ENCODE measurements around the gene DLGAP5.

The DLGAP5 gene

GRCh38 chr14:55120571-55121495 lies 70.6 kb downstream of the DLGAP5 start:
- no peak overlapping the region for H3K4me3 ChIP-seq (replicated peaks; ENCODE audit: low read depth, low read length)
- no peaks in the 10 kb centered on the region for H3K36me3 ChIP-seq (ENCODE audit: control insufficient read depth, insufficient read depth, low read length)
- no peaks in the 10 kb centered on the region for H3K27me3 ChIP-seq (replicated peaks; ENCODE audit: control insufficient read depth, insufficient read depth, low read length)
- no peak for DNase-seq (ENCODE audit: extremely low read depth, insufficient read length)
- TF ChIP-seq CTCF (IDR thresholded peaks at IDR 0.05; ENCODE audit: insufficient read depth, low read length, poor library complexity, severe bottlenecking): no peak

GRCh38 chr14:55118761-55119160 lies 72.6 kb downstream of the DLGAP5 start:
- H3K36me3 ChIP-seq (ENCODE audit: control insufficient read depth, insufficient read depth, low read length): no peaks in the 10 kb centered on the region
- no peak for TF ChIP-seq CTCF (IDR thresholded peaks at IDR 0.05; ENCODE audit: insufficient read depth, low read length, poor library complexity, severe bottlenecking)
- H3K27me3 ChIP-seq (replicated peaks; ENCODE audit: control insufficient read depth, insufficient read depth, low read length): no peaks in the 10 kb centered on the region
- DNase-seq (ENCODE audit: extremely low read depth, insufficient read length): no peak
- no peak overlapping the region for H3K4me3 ChIP-seq (replicated peaks; ENCODE audit: low read depth, low read length)

GRCh38 chr14:55117803-55118441 lies 73.5 kb downstream of the DLGAP5 start:
- H3K27me3 ChIP-seq (replicated peaks; ENCODE audit: control insufficient read depth, insufficient read depth, low read length): no peaks in the 10 kb centered on the region
- no peak for TF ChIP-seq CTCF (IDR thresholded peaks at IDR 0.05; ENCODE audit: insufficient read depth, low read length, poor library complexity, severe bottlenecking)
- no peaks in the 10 kb centered on the region for H3K36me3 ChIP-seq (ENCODE audit: control insufficient read depth, insufficient read depth, low read length)
- H3K4me3 ChIP-seq (replicated peaks; ENCODE audit: low read depth, low read length): no peak overlapping the region
- no peak for DNase-seq (ENCODE audit: extremely low read depth, insufficient read length)

- Histone ChIP-seq H3K27me3 (replicated peaks; ENCODE audit: control insufficient read depth, insufficient read depth, low read length) (no peaks in the 10 kb centered on the region), H3K36me3 (ENCODE audit: control insufficient read depth, insufficient read depth, low read length) (no peaks in the 10 kb centered on the region), H3K4me3 (replicated peaks; ENCODE audit: low read depth, low read length) (no peak overlapping the region)
- no peak for TF ChIP-seq CTCF (IDR thresholded peaks at IDR 0.05; ENCODE audit: insufficient read depth, low read length, poor library complexity, severe bottlenecking)
- no peak for DNase-seq (ENCODE audit: extremely low read depth, insufficient read length)
Observed at GRCh38 chr14:55116246-55117030, 74.9 kb downstream of the DLGAP5 start.

- no peaks in the 10 kb centered on the region for H3K27me3 ChIP-seq (replicated peaks; ENCODE audit: control insufficient read depth, insufficient read depth, low read length)
- H3K4me3 ChIP-seq (replicated peaks; ENCODE audit: low read depth, low read length): no peak overlapping the region
- no peaks in the 10 kb centered on the region for H3K36me3 ChIP-seq (ENCODE audit: control insufficient read depth, insufficient read depth, low read length)
- TF ChIP-seq CTCF (IDR thresholded peaks at IDR 0.05; ENCODE audit: insufficient read depth, low read length, poor library complexity, severe bottlenecking): no peak
- DNase-seq (ENCODE audit: extremely low read depth, insufficient read length): no peak
Observed at GRCh38 chr14:55115861-55116245, 75.5 kb downstream of the DLGAP5 start.
